ENCODE data around the gene NRAP.

NRAP gene

DNA sequence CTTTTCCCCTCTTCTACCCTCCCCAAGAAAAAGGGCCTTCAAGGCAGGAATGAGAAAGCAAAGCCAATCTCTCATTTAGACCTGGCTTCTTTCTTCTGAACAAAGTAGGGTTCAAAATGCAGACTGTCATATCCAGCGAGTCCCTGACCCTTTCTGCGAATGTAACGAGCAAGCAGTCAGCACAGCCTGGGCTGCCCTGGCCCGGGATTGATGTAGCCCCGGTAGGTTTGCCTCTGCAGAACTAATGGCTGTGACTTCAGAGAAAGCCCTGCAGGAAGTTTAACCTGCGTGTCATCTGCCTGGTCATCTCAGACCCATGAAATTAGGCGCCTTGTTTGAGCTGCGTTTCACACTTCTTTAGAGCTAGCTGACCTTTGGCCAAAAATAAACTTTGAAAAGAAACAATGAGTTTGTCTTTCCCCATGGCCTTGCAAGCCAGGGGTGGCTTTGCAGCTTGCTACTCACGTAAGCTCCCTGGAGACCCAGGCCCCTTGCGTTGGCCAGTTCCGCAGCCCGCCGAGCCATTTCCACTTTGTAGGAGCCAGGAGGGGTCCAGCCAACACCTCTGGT is 74.6 kb downstream of the NRAP start (continued):
- TF ChIP-seq, protein P1, sequence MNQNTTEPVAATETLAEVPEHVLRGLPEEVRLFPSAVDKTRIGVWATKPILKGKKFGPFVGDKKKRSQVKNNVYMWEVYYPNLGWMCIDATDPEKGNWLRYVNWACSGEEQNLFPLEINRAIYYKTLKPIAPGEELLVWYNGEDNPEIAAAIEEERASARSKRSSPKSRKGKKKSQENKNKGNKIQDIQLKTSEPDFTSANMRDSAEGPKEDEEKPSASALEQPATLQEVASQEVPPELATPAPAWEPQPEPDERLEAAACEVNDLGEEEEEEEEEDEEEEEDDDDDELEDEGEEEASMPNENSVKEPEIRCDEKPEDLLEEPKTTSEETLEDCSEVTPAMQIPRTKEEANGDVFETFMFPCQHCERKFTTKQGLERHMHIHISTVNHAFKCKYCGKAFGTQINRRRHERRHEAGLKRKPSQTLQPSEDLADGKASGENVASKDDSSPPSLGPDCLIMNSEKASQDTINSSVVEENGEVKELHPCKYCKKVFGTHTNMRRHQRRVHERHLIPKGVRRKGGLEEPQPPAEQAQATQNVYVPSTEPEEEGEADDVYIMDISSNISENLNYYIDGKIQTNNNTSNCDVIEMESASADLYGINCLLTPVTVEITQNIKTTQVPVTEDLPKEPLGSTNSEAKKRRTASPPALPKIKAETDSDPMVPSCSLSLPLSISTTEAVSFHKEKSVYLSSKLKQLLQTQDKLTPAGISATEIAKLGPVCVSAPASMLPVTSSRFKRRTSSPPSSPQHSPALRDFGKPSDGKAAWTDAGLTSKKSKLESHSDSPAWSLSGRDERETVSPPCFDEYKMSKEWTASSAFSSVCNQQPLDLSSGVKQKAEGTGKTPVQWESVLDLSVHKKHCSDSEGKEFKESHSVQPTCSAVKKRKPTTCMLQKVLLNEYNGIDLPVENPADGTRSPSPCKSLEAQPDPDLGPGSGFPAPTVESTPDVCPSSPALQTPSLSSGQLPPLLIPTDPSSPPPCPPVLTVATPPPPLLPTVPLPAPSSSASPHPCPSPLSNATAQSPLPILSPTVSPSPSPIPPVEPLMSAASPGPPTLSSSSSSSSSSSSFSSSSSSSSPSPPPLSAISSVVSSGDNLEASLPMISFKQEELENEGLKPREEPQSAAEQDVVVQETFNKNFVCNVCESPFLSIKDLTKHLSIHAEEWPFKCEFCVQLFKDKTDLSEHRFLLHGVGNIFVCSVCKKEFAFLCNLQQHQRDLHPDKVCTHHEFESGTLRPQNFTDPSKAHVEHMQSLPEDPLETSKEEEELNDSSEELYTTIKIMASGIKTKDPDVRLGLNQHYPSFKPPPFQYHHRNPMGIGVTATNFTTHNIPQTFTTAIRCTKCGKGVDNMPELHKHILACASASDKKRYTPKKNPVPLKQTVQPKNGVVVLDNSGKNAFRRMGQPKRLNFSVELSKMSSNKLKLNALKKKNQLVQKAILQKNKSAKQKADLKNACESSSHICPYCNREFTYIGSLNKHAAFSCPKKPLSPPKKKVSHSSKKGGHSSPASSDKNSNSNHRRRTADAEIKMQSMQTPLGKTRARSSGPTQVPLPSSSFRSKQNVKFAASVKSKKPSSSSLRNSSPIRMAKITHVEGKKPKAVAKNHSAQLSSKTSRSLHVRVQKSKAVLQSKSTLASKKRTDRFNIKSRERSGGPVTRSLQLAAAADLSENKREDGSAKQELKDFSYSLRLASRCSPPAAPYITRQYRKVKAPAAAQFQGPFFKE (tag by site-specific recombination; IDR thresholded peaks at IDR 0.05; ENCODE audit: borderline replicate concordance): no peak
- TF ChIP-seq, protein P2, sequence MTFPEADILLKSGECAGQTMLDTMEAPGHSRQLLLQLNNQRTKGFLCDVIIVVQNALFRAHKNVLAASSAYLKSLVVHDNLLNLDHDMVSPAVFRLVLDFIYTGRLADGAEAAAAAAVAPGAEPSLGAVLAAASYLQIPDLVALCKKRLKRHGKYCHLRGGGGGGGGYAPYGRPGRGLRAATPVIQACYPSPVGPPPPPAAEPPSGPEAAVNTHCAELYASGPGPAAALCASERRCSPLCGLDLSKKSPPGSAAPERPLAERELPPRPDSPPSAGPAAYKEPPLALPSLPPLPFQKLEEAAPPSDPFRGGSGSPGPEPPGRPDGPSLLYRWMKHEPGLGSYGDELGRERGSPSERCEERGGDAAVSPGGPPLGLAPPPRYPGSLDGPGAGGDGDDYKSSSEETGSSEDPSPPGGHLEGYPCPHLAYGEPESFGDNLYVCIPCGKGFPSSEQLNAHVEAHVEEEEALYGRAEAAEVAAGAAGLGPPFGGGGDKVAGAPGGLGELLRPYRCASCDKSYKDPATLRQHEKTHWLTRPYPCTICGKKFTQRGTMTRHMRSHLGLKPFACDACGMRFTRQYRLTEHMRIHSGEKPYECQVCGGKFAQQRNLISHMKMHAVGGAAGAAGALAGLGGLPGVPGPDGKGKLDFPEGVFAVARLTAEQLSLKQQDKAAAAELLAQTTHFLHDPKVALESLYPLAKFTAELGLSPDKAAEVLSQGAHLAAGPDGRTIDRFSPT (tag by site-specific recombination; IDR thresholded peaks at IDR 0.05): no peak
- no peak for TF ChIP-seq ZNF660 (tag by site-specific recombination; IDR thresholded peaks at IDR 0.05)

DNA sequence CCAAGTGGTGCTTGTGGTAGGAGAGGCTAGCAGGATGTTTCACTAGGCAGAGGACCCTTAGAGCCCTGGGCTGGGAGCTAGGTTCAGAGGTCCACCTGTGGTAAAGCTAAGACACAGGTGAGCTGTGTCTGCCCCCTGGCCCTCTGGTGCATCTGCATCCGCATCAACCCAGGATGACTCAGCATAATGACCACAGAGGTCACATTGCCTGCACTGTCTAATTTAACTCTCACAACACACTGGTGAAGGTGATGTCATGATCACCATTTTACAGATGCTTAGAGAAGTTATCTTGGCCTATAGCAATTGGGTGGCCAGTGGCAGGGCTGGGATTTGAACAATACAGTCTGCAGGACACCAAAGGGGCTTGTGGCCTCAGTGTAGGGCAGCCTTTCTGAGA is 77.9 kb downstream of the NRAP start:
- no peaks in the 10 kb centered on the region for H3K36me3 ChIP-seq (ENCODE audit: control insufficient read depth in 2 of 2, insufficient read depth in 1 of 2, low read length in 2 of 2)
- TF ChIP-seq REPIN1 (tag by site-specific recombination; IDR thresholded peaks at IDR 0.05; ENCODE audit: low read depth): no peak
- TF ChIP-seq, protein P3, sequence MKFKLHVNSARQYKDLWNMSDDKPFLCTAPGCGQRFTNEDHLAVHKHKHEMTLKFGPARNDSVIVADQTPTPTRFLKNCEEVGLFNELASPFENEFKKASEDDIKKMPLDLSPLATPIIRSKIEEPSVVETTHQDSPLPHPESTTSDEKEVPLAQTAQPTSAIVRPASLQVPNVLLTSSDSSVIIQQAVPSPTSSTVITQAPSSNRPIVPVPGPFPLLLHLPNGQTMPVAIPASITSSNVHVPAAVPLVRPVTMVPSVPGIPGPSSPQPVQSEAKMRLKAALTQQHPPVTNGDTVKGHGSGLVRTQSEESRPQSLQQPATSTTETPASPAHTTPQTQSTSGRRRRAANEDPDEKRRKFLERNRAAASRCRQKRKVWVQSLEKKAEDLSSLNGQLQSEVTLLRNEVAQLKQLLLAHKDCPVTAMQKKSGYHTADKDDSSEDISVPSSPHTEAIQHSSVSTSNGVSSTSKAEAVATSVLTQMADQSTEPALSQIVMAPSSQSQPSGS (tag by site-specific recombination; IDR thresholded peaks at IDR 0.05; ENCODE audit: low read depth): peak; percentile 43; the same call in 1 of the 2 replicates
- ChIA-PET POLR2A (interaction anchor here (0.6 kb wide), 1 partner anchor 108 kb away, joined by 4 read pairs; no protein-coding TSS in a partner anchor), CTCF (interaction anchor here (1.0 kb wide), 1 partner anchor 23 kb away, joined by 3 read pairs; no protein-coding TSS in a partner anchor)
- H3K9me3 ChIP-seq (ENCODE audit: control insufficient read depth, insufficient read depth, low read depth, low read length): no peaks in the 10 kb centered on the region
- no peak overlapping the region for H3K4me3 ChIP-seq (ENCODE audit: low read depth, low read length)
- H3K4me1 ChIP-seq (ENCODE audit: control insufficient read depth, insufficient read depth, low read length): no peaks in the 10 kb centered on the region
- H3K27ac ChIP-seq (ENCODE audit: extremely low read depth, low read depth, low read length): no peak overlapping the region

DNA sequence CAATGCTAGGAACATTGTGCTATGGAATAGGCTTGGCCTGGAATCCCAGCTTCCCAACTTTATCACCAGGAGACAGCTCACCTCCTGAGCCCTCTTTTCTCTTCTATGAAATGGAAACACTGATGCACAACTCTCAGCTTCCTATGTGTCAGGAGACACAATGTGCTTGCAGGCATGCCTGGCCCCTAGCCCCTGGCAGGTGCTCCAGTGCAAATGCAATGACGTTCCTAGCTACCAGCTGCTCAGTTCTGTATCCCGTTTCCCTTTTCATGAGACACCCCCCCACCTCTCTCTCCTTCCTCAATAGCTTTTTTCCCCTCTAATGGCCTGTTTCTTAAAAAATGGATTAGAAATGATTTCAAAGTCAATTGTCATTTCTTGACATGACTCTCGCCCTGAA is 80.3 kb downstream of the NRAP start:
- ChIA-PET POLR2A (no interaction called here), CTCF (interaction anchor here (0.6 kb wide), 1 partner anchor 24 kb away, joined by 3 read pairs; no protein-coding TSS in a partner anchor)
- H3K36me3 ChIP-seq (ENCODE audit: control insufficient read depth in 2 of 2, insufficient read depth in 1 of 2, low read length in 2 of 2): no peaks in the 10 kb centered on the region
- H3K4me1 ChIP-seq (ENCODE audit: control insufficient read depth, insufficient read depth, low read length): no peaks in the 10 kb centered on the region
- H3K4me3 ChIP-seq (ENCODE audit: low read depth, low read length): no peak overlapping the region
- H3K9me3 ChIP-seq (ENCODE audit: control insufficient read depth, insufficient read depth, low read depth, low read length): no peaks in the 10 kb centered on the region
- H3K27ac ChIP-seq (ENCODE audit: extremely low read depth, low read depth, low read length): no peak overlapping the region
- no peak for TF ChIP-seq ZIC2 (tag by site-specific recombination; IDR thresholded peaks at IDR 0.05)
- TF ChIP-seq, protein P4, sequence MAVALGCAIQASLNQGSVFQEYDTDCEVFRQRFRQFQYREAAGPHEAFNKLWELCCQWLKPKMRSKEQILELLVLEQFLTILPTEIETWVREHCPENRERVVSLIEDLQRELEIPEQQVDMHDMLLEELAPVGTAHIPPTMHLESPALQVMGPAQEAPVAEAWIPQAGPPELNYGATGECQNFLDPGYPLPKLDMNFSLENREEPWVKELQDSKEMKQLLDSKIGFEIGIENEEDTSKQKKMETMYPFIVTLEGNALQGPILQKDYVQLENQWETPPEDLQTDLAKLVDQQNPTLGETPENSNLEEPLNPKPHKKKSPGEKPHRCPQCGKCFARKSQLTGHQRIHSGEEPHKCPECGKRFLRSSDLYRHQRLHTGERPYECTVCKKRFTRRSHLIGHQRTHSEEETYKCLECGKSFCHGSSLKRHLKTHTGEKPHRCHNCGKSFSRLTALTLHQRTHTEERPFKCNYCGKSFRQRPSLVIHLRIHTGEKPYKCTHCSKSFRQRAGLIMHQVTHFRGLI (tag by site-specific recombination; IDR thresholded peaks at IDR 0.05): no peak
- no peak for TF ChIP-seq ZNF391 (tag by site-specific recombination; IDR thresholded peaks at IDR 0.05; ENCODE audit: borderline replicate concordance, low read depth)
- no peak for TF ChIP-seq ZNF184 (tag by site-specific recombination; IDR thresholded peaks at IDR 0.05)
- TF ChIP-seq, protein P5, sequence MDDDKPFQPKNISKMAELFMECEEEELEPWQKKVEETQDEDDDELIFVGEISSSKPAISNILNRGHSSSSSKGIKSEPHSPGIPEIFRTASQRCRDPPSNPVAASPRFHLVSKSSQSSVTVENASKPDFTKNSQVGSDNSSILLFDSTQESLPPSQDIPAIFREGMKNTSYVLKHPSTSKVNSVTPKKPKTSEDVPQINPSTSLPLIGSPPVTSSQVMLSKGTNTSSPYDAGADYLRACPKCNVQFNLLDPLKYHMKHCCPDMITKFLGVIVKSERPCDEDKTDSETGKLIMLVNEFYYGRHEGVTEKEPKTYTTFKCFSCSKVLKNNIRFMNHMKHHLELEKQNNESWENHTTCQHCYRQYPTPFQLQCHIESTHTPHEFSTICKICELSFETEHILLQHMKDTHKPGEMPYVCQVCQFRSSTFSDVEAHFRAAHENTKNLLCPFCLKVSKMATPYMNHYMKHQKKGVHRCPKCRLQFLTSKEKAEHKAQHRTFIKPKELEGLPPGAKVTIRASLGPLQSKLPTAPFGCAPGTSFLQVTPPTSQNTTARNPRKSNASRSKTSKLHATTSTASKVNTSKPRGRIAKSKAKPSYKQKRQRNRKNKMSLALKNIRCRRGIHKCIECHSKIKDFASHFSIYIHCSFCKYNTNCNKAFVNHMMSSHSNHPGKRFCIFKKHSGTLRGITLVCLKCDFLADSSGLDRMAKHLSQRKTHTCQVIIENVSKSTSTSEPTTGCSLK (tag by site-specific recombination; IDR thresholded peaks at IDR 0.05): no peak
- TF ChIP-seq REPIN1 (tag by site-specific recombination; IDR thresholded peaks at IDR 0.05; ENCODE audit: low read depth): no peak
- no peak for TF ChIP-seq IKZF3 (tag by site-specific recombination; IDR thresholded peaks at IDR 0.05)
- TF ChIP-seq, protein P6, sequence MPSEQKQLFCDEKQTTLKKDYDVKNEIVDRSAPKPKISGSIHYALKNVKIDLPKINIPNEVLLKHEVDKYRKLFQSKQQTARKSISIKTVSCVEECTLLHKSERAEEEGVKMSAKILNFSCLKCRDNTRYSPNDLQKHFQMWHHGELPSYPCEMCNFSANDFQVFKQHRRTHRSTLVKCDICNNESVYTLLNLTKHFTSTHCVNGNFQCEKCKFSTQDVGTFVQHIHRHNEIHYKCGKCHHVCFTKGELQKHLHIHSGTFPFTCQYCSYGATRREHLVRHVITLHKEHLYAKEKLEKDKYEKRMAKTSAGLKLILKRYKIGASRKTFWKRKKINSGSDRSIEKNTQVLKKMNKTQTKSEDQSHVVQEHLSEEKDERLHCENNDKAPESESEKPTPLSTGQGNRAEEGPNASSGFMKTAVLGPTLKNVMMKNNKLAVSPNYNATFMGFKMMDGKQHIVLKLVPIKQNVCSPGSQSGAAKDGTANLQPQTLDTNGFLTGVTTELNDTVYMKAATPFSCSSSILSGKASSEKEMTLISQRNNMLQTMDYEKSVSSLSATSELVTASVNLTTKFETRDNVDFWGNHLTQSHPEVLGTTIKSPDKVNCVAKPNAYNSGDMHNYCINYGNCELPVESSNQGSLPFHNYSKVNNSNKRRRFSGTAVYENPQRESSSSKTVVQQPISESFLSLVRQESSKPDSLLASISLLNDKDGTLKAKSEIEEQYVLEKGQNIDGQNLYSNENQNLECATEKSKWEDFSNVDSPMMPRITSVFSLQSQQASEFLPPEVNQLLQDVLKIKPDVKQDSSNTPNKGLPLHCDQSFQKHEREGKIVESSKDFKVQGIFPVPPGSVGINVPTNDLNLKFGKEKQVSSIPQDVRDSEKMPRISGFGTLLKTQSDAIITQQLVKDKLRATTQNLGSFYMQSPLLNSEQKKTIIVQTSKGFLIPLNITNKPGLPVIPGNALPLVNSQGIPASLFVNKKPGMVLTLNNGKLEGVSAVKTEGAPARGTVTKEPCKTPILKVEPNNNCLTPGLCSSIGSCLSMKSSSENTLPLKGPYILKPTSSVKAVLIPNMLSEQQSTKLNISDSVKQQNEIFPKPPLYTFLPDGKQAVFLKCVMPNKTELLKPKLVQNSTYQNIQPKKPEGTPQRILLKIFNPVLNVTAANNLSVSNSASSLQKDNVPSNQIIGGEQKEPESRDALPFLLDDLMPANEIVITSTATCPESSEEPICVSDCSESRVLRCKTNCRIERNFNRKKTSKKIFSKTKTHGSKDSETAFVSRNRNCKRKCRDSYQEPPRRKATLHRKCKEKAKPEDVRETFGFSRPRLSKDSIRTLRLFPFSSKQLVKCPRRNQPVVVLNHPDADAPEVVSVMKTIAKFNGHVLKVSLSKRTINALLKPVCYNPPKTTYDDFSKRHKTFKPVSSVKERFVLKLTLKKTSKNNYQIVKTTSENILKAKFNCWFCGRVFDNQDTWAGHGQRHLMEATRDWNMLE (tag by site-specific recombination; conservative IDR thresholded peaks at IDR 0.05; ENCODE audit: low read depth): no peak

Data from HEK293 (cell line).